GM18502 (cell line): ENCODE results near the gene FOXD1.

ENCODE experiments used
- ATAC-seq: cut with Tn5 transposase; IDR thresholded peaks from one replicate; pipeline ENCODE4 v1.9.1; 2021; ENCODE audit warnings: mild to moderate bottlenecking; ENCODE audit not compliant: unreplicated experiment, poor library complexity

The FOXD1 gene

GRCh38 chr5:73442996-73443627, 5.5 kb downstream of the FOXD1 start:
- ATAC-seq: no peak

DNA sequence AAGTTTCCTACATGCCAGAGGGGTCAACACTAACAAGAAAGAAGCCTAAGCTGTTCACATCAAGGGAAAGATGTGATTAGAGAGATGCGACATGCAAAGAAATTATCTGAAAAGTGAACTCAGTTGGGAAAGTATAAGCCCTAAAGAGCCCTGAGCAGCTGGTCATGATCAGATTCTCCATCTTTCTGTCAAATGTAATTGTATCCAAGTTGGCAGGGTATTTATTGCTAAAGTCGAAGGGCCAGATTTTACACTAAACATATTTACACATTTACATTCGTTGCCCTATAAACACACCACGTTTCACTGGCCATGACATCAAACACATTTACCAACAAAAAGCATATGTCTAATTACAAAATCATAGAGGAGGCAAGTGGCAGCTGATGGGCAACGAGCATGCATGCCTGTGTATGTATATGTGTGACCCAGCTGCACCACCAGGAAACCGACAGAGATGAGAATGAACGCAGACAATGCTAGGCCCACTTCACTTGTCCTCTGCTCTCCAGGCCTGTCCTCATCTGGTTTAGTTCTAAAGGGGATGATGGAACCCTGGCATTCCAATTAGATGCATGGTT, 6.3 kb downstream of the FOXD1 start:
- ATAC-seq: no peak

DNA sequence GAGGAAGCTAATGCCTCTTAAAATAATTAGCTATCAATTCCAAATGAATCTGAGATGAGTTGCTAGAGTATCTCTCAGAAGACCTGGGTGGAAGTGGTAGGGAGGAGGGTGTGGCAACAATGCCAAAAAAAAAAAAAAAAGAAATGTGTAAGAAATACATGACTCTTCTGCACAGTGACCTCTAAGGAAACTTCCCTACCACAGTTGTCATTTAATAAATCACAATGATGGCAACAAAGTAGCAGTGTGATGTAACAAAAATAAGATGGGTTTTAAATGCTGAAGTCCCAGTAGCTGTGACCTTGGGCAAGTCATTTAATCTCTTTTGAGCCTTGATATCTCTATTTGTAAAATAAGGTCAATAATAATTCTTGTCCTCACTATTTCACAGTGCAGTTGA, 7.2 kb downstream of the FOXD1 start:
- no peak for ATAC-seq

DNA sequence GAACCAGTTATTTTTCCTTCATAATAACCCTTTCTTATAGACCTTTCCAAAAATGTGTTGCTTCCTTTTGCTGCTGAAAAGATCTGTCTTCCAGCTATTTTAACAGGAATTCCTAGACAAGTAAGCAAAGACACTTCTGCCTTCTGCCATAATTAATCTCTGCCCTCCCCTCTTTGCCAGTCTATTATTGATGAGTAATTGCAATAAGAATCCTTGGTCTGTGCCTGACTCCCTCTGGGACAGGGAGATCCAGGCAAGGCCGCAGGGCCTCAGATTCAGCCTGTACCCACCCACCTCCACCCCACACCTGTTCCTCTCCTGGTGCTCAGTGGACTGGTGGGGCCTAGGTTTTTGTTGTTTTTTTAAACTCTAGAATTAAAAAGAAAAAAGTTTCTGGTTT, 8.3 kb downstream of the FOXD1 start:
- no peak for ATAC-seq

GRCh38 chr5:73438645-73439470, 9.7 kb downstream of the FOXD1 start:
- ATAC-seq: no peak

- no peak for ATAC-seq
Observed at GRCh38 chr5:73437777-73438644, 10.6 kb downstream of the FOXD1 start.

DNA sequence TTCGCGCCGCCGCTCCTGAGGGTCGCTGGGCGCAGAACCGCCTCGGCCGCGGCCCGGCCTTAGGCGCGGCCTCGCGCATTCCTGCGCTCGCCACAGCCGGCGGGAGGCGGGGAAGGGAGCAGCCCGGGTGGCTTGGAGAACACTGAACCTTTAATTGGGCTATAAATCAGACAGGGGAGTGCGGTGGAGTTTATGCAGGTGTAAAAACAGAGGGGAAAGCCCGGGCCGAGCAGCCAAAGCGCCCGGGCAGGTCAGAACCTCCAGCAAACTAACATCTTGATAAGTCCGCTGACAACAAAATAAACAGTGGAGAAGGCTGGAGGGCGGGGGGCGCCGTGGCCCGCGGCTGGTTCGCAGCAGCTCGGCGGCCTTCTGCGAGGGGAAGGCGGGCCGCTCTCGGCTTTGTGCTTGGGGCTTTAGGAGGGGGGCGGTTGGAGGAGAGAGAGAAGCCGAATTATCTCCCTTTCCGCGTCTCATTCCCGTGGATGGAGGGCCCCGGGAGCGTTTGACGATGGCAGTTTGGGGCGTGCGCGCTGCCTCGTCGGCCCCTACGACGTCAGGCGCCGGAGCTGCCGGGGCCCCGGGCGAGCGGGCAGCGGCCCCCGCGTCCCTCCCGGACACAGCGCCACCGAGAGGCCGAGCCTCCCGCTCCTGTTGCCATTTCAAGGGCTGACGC, 11.3 kb downstream of the FOXD1 start:
- no peak for ATAC-seq

- no peak for ATAC-seq
Observed at GRCh38 chr5:73436535-73437100, 12.0 kb downstream of the FOXD1 start.

- no peak for ATAC-seq
Observed at GRCh38 chr5:73435759-73436534, 12.6 kb downstream of the FOXD1 start.

GRCh38 chr5:73434907-73435306, 13.7 kb downstream of the FOXD1 start:
- no peak for ATAC-seq

DNA sequence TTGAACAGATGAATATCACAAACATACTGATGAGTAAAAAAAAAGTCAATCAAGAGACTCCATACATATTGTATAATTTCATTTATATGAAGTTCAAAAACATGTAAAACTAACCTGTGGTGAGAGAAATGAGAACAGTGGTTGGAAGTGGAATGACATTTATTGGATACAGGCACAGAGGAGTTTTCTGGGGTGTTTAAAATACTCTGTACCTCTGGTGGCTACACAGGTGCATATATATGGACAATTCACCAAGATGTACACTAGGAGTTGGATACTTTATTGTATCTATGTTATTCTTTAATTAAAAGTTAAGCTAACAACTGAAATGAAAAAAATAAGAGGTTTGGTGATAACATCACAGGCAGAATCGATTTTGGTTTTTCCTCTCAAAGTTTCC, 14.1 kb downstream of the FOXD1 start:
- ATAC-seq: no peak

DNA sequence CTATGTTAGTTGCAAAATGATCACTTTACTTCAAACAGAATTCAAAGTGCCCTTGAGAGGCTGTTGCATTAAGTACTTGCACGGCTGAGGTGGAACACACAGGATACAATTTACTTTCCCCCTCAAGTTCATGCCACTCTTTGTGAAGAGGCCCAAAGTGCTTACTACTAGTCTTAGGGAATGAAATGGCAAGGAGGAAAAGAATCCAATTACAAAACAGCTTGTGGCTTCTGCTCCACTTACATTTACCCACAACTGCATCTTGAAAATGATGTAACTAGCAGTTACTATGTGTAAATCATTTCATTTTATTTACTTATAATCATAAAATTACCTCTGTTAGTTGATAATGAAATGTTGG, 14.6 kb downstream of the FOXD1 start:
- ATAC-seq: no peak

GRCh38 chr5:73433272-73433981, 15.2 kb downstream of the FOXD1 start:
- ATAC-seq: no peak

GRCh38 chr5:73431204-73431851, 17.2 kb downstream of the FOXD1 start:
- ATAC-seq: no peak

DNA sequence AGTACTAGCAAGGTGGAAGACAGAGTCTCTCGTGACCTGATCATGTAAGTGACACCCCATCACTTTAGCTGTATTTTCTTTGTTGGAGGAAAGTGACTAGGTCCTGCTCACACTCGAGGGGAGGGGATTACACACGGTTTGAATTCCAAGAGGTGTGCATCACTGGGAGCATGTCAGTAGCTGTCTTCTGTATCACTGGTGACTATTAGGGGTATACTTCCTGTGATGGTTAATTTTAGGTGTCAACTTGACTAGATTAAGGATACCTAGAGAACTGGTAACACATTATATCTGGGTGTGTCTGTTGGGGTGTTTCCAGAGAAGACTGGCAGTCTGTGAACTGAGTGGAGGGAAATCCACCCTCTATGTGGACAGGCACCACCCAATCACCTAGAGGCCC, 22.5 kb downstream of the FOXD1 start:
- no peak for ATAC-seq

GRCh38 chr5:73424556-73424977, 24.0 kb downstream of the FOXD1 start:
- no peak for ATAC-seq

- ATAC-seq: no peak
Observed at GRCh38 chr5:73422164-73422563, 26.4 kb downstream of the FOXD1 start.

DNA sequence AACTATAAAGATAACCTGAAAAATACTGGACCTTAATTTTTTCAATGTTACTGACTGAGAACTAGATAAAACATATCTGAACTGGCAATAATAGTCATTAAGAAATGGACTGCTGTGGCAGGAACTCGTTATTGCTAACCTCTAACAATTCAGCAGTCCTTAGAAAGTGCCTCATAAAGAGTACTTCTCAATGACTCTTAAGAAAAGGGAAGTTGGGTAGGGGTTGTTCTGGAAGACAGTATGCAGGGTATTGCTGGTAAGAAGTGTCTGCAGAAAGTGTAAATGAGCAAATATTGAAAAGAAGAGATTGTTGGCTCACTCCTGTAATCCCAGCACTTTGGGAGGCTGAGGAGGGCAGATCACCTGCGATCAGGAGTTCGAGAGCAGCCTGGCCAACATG, 27.9 kb downstream of the FOXD1 start:
- ATAC-seq: no peak
